ENCODE measurements around the gene TMEM245.

DNA sequence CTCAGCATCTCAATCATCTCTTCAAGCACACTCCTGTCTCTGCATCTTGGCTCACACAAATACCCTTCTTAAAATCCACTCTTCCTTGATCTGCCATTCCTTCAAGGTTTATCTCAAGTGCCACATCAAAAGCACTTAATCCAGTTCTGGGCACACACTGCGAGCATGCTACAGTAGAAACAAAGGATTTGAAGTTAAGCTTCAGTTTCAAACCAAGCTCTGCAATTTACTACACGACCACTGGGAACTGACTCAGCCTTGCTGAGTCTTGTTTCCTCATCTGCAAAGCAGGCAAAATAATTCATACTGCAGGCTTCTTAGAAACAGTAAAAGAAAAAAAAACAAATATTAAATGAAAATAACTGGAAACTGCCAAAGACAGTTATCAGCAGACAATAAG, 56.0 kb downstream of the TMEM245 start:
- TF ChIP-seq CTCF (IDR thresholded peaks at IDR 0.05) (no peak), EZH2 (IDR thresholded peaks at IDR 0.05; ENCODE audit: borderline replicate concordance, insufficient read depth, low read depth, low read length, poor library complexity, severe bottlenecking) (no peak)
